CD14-positive monocyte (primary cell): Measurements from ENCODE around the gene TTC23L. TPM values are rescaled to one million over a fixed set of nuclear protein-coding genes. Genes with fewer than 3 reads are reported as not detected.

Experiments used
- DNase-seq, 3 donors: peaks; one replicate each; pipeline ENCODE4 v3.0.0-alpha.2; 2011 to 2022
- H2AFZ ChIP-seq: 2 replicates; pipeline ENCODE4 v1.6.0; 2012; ENCODE audit warnings: mild to moderate bottlenecking, low read depth, low read length, inconsistent platforms; ENCODE audit not compliant: insufficient read depth, poor library complexity, severe bottlenecking
- H3K27ac ChIP-seq, 2 donors: 1 replicate in 1 of 2; 2 replicates in 1 of 2; pipeline ENCODE4 v1.5.1; 2012 to 2013; ENCODE audit warnings: low read length in 2 of 2, control low read depth in 1 of 2, inconsistent platforms in 1 of 2, low read depth in 1 of 2, mild to moderate bottlenecking in 1 of 2
- H3K27me3 ChIP-seq, 2 donors: one replicate each; pipeline versions ENCODE4 v1.6.0 to v1.6.1; 2011 to 2013; ENCODE audit warnings: low read length in 2 of 2; ENCODE audit not compliant: control insufficient read depth in 2 of 2, insufficient read depth in 2 of 2
- H3K36me3 ChIP-seq, 2 donors: replicated peaks in 1 of 2; 1 replicate in 1 of 2; 2 replicates in 1 of 2; pipeline versions ENCODE4 v1.5.1 to v1.6.1; 2012 to 2013; ENCODE audit warnings: low read length in 2 of 2, control low read depth in 1 of 2, inconsistent platforms in 1 of 2, mild to moderate bottlenecking in 1 of 2; ENCODE audit not compliant: insufficient read depth in 2 of 2, control insufficient read depth in 1 of 2
- H3K4me1 ChIP-seq, 2 donors: 1 replicate in 1 of 2; 2 replicates in 1 of 2; pipeline versions ENCODE4 v1.5.1 to v1.6.1; 2012 to 2013; ENCODE audit warnings: low read length in 2 of 2, control low read depth in 1 of 2, inconsistent platforms in 1 of 2, mild to moderate bottlenecking in 1 of 2, moderate library complexity in 1 of 2; ENCODE audit not compliant: insufficient read depth in 2 of 2, control insufficient read depth in 1 of 2
- H3K4me2 ChIP-seq: replicated peaks from 2 replicates; pipeline ENCODE3; 2012; ENCODE audit warnings: low read length, moderate library complexity, mild to moderate bottlenecking; ENCODE audit not compliant: poor library complexity, severe bottlenecking; ENCODE audit errors: extremely low read depth
- H3K4me3 ChIP-seq, 3 experiments: fragments of 200-600 bp in 1 of 3; sonication (generic) in 1 of 3; replicated peaks in 1 of 3; 1 replicate in 2 of 3; 2 replicates in 1 of 3; pipeline ENCODE4 v1.5.1; 2011 to 2013; ENCODE audit warnings: low read length in 3 of 3, mild to moderate bottlenecking in 3 of 3, control low read depth in 2 of 3, low read depth in 2 of 3, inconsistent platforms in 1 of 3, moderate library complexity in 1 of 3
- H3K79me2 ChIP-seq: 2 replicates; pipeline ENCODE4 v1.6.0; 2012; ENCODE audit warnings: mild to moderate bottlenecking, control low read depth, inconsistent platforms, low read length, moderate library complexity; ENCODE audit not compliant: insufficient read depth
- H3K9ac ChIP-seq: 2 replicates; pipeline ENCODE4 v1.6.0; 2017; ENCODE audit warnings: low read length, mild to moderate bottlenecking; ENCODE audit not compliant: insufficient read depth, poor library complexity, severe bottlenecking
- H3K9me3 ChIP-seq, 2 donors: replicated peaks in 1 of 2; 1 replicate in 1 of 2; 2 replicates in 1 of 2; pipeline versions ENCODE4 v1.5.1 to v1.6.1; 2012 to 2013; ENCODE audit warnings: low read length in 2 of 2, control low read depth in 1 of 2; ENCODE audit not compliant: control insufficient read depth in 1 of 2, insufficient read depth in 1 of 2
- H4K20me1 ChIP-seq: 2 replicates; pipeline ENCODE4 v1.6.0; 2012; ENCODE audit warnings: mild to moderate bottlenecking, low read length, control low read depth, moderate library complexity; ENCODE audit not compliant: insufficient read depth
- H3K27ac Mint-ChIP-seq, 7 donors: one replicate each; pipeline ENCODE4 v1.8.0; 2020; ENCODE audit warnings: mild to moderate bottlenecking in 7 of 7, mixed read lengths in 7 of 7, moderate library complexity in 6 of 7, inconsistent platforms in 2 of 7
- H3K27me3 Mint-ChIP-seq, 3 donors: one replicate each; pipeline ENCODE4 v1.8.0; 2021 to 2022; ENCODE audit warnings: low read depth in 3 of 3, mild to moderate bottlenecking in 3 of 3, mixed read lengths in 3 of 3, moderate library complexity in 3 of 3, inconsistent platforms in 1 of 3
- H3K36me3 Mint-ChIP-seq, 2 donors: one replicate each; pipeline ENCODE4 v1.8.0; 2020; ENCODE audit warnings: mixed read lengths in 2 of 2, inconsistent platforms in 1 of 2, mild to moderate bottlenecking in 1 of 2
- H3K4me1 Mint-ChIP-seq: one replicate; pipeline ENCODE4 v1.8.0; 2020; ENCODE audit warnings: mild to moderate bottlenecking, mixed read lengths
- H3K4me3 Mint-ChIP-seq, 2 donors: one replicate each; pipeline ENCODE4 v1.8.0; 2020; ENCODE audit warnings: mild to moderate bottlenecking in 2 of 2, mixed read lengths in 2 of 2, moderate library complexity in 1 of 2
- H3K9me3 Mint-ChIP-seq, 7 donors: one replicate each; pipeline ENCODE4 v1.8.0; 2020 to 2022; ENCODE audit warnings: mixed read lengths in 7 of 7, mild to moderate bottlenecking in 6 of 7, moderate library complexity in 6 of 7, inconsistent platforms in 2 of 7
- WGBS: methylation state at CpG from one replicate; pipeline ENCODE4 v1.1.5; 2013; ENCODE audit warnings: missing lambda C conversion rate; ENCODE audit not compliant: insufficient coverage; 5-methylcytosine and 5-hydroxymethylcytosine counted together
- intact Hi-C, 2 donors: fragments of 100-400 bp; cut with micrococcal nuclease; formaldehyde crosslinking; loops; one replicate each; pipeline versions ENCODE4 v1.15.0 to v1.15.1; 2023
- polyA plus RNA-seq, 3 donors: library from polyadenylated mRNA; depleted of rRNA in 1 of 3; unstranded in 2 of 3; stranded (reverse) in 1 of 3; fragments of 300-500 nt in 2 of 3; fragments of >200 nt in 1 of 3; fragmentation: Illumina TruSeq in 2 of 3; gene quantifications; 1 replicate in 2 of 3; 2 replicates in 1 of 3; pipeline ENCODE4 v1.2.3, GENCODE V29; 2012 to 2021
- TF ChIP-seq, protein P1 (sequence below): fragments of 200-600 bp; IDR thresholded peaks from one replicate; pipeline ENCODE4 v1.8.0; 2022; ENCODE audit warnings: antibody characterized with exemption, mild to moderate bottlenecking

TTC23L gene
- polyA plus RNA-seq, 3 donors: not detected

DNA sequence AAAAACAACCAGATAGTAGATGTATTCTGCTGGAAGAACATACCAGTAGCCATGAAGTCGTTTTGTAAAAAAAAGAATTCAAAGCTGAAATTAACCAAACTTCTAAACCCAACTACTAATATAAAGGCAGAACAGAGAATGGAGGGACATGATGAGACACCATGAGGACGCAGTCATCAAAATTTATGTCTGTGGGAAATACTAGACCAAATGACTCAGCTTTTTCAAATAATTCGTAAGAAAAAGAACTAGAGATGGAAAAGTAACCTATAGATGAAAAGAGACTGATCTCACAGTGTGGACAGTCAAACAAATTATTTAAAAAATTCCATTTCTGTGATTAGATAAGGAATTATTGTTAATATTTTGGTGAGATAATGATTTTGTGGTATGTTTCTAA lies 10.3 kb downstream of the TTC23L start:
- Histone ChIP-seq H3K4me2 (no peak overlapping the region), H3K4me3 (no peak overlapping the region), H3K27me3 (no peaks in the 10 kb centered on the region), H3K36me3 (no peaks in the 10 kb centered on the region), H4K20me1 (no peaks in the 10 kb centered on the region), H3K79me2 (no peaks in the 10 kb centered on the region), H3K4me1 (no peaks in the 10 kb centered on the region), H3K27ac (no peak overlapping the region), H2AFZ (no peak overlapping the region), H3K9me3 (no peaks in the 10 kb centered on the region), H3K9ac (no peak overlapping the region)
- no peak for DNase-seq
- no peaks in the 10 kb centered on the region for H3K36me3 Mint-ChIP-seq
- H3K4me3 Mint-ChIP-seq: no peak overlapping the region
- no CpG with 5 or more reads among the region's 3 CpGs for WGBS
- no peaks in the 10 kb centered on the region for H3K4me1 Mint-ChIP-seq
- H3K27ac Mint-ChIP-seq: no peak overlapping the region
- peaks cover 0 to 7% (median 1%) of the 10 kb centered on the region in 3 donors for H3K27me3 Mint-ChIP-seq
- TF ChIP-seq, protein P1, sequence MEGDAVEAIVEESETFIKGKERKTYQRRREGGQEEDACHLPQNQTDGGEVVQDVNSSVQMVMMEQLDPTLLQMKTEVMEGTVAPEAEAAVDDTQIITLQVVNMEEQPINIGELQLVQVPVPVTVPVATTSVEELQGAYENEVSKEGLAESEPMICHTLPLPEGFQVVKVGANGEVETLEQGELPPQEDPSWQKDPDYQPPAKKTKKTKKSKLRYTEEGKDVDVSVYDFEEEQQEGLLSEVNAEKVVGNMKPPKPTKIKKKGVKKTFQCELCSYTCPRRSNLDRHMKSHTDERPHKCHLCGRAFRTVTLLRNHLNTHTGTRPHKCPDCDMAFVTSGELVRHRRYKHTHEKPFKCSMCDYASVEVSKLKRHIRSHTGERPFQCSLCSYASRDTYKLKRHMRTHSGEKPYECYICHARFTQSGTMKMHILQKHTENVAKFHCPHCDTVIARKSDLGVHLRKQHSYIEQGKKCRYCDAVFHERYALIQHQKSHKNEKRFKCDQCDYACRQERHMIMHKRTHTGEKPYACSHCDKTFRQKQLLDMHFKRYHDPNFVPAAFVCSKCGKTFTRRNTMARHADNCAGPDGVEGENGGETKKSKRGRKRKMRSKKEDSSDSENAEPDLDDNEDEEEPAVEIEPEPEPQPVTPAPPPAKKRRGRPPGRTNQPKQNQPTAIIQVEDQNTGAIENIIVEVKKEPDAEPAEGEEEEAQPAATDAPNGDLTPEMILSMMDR: no peak
- peaks cover 1 to 11% (median 5%) of the 10 kb centered on the region in 7 donors for H3K9me3 Mint-ChIP-seq
- intact Hi-C loops: no loop called here

DNA sequence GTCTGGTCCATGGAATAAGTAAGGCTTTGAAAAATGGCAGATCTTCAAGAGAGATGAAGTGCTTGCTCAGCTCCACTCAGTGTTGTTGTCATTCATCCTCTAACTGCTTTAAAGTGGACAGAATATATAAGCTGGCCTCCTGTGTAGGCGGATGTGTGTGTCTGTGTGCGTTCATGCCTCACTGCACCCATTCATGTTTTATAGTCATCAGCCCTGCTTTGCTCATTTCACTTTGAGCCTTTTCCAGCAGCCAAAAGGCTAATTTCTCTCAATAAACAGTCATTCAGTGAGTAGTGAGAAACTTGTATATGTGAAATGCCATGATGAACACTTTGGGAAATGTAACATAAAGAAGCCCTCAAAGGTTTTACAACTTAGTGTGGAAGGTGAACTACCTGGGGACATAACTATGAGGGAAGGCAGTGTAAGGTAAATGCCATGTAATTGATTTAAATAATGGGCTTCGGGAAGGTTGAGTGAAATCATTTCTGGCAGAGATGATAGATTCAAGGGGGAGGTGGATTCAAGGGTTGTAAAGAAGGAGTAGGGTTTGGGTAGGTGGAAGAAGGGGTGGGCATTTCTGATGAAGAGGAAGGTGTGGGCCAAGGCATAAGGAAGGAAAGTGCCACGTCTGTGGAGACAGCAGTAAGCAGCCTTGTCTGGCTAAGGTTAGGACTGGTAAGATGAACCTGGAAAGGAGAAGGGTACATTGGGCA lies 15.7 kb downstream of the TTC23L start:
- intact Hi-C loops: no loop called here
- WGBS: 100% methylated on average over 2 of the region's 4 CpGs
- no peak overlapping the region for H2AFZ ChIP-seq

More for the DNA sequence above, 15.7 kb downstream of the TTC23L start:
- no peak overlapping the region for H3K4me3 ChIP-seq
- TF ChIP-seq, protein P1: no peak
- peaks cover 0 to 2% (median 2%) of the 10 kb centered on the region in 3 donors for H3K27me3 Mint-ChIP-seq
- H3K9me3 ChIP-seq: no peaks in the 10 kb centered on the region
- peaks cover 3 to 9% (median 5%) of the 10 kb centered on the region in 7 donors for H3K9me3 Mint-ChIP-seq
- no peak for DNase-seq
- no peak overlapping the region for H3K4me2 ChIP-seq
- no peaks in the 10 kb centered on the region for H4K20me1 ChIP-seq
- no peaks in the 10 kb centered on the region for H3K4me1 ChIP-seq
- no peak overlapping the region for H3K9ac ChIP-seq
- no peaks in the 10 kb centered on the region for H3K36me3 ChIP-seq
- H3K4me1 Mint-ChIP-seq: no peaks in the 10 kb centered on the region
- no peaks in the 10 kb centered on the region for H3K36me3 Mint-ChIP-seq
- no peaks in the 10 kb centered on the region for H3K27me3 ChIP-seq
- no peak overlapping the region for H3K27ac Mint-ChIP-seq
- H3K4me3 Mint-ChIP-seq: no peak overlapping the region
- no peak overlapping the region for H3K27ac ChIP-seq
- no peaks in the 10 kb centered on the region for H3K79me2 ChIP-seq
